H1 (cell line): ENCODE data around the gene MTFR1L. TPM values are rescaled to one million over a fixed set of nuclear protein-coding genes. Genes with fewer than 3 reads are reported as not detected.
A peak's percentile ranks its signal among the peaks of the same experiment; 100 is the strongest.

Source experiments
- BCL11A ChIP-seq, 2 experiments: IDR thresholded peaks; one replicate each; pipeline ENCODE4 v1.6.1; 2011; ENCODE audit warnings: low read depth in 2 of 2, low read length in 2 of 2, mild to moderate bottlenecking in 2 of 2
- CBX8 ChIP-seq: fragments of 300-800, 300-1000 bp; sonication (generic); IDR thresholded peaks from 2 replicates; pipeline ENCODE4 v1.7.1; 2016; ENCODE audit warnings: low read depth, low read length, borderline replicate concordance
- CEBPB ChIP-seq: IDR thresholded peaks from 2 replicates; pipeline ENCODE4 v1.6.1; 2012; ENCODE audit warnings: low read depth, low read length
- CHD1 ChIP-seq: IDR thresholded peaks from 2 replicates; pipeline ENCODE4 v1.6.1; 2012; ENCODE audit warnings: low read depth, low read length, improper control_type of control experiment
- CTCF ChIP-seq, 3 experiments: IDR thresholded peaks; 1 replicate in 2 of 3; 2 replicates in 1 of 3; pipeline versions ENCODE4 v1.5.1 to v1.6.1; 2011; ENCODE audit warnings: low read length in 3 of 3, mild to moderate bottlenecking in 3 of 3, inconsistent platforms in 2 of 3, low read depth in 1 of 3, moderate library complexity in 1 of 3; ENCODE audit not compliant: insufficient read depth in 1 of 3; ENCODE audit errors: control extremely low read depth in 1 of 3
- E2F6 ChIP-seq: IDR thresholded peaks from 2 replicates; pipeline ENCODE4 v1.6.1; 2012; ENCODE audit warnings: inconsistent platforms
- EZH2 ChIP-seq: fragments of 200-600 bp; sonication (generic); IDR thresholded peaks from 2 replicates; pipeline ENCODE4 v1.7.1; 2012; ENCODE audit warnings: low read depth, mild to moderate bottlenecking, moderate library complexity, low read length, inconsistent platforms; ENCODE audit not compliant: severe bottlenecking
- GTF2F1 ChIP-seq: IDR thresholded peaks from 2 replicates; pipeline ENCODE4 v1.6.1; 2012; ENCODE audit warnings: low read depth, low read length, improper control_type of control experiment, borderline replicate concordance
- HDAC2 ChIP-seq, 2 experiments: fragments of 300-600 bp in 1 of 2; sonication (generic) in 1 of 2; IDR thresholded peaks; 2 replicates each; pipeline ENCODE4 v1.6.1; 2011 to 2012; ENCODE audit warnings: low read depth in 2 of 2, low read length in 2 of 2, mild to moderate bottlenecking in 2 of 2, moderate library complexity in 2 of 2, borderline replicate concordance in 1 of 2, inconsistent platforms in 1 of 2
- JUND ChIP-seq: IDR thresholded peaks from 2 replicates; pipeline ENCODE4 v1.6.1; 2011; ENCODE audit warnings: mild to moderate bottlenecking, improper control_type of control experiment, low read length
- KDM5A ChIP-seq: fragments of 200-600 bp; IDR thresholded peaks from 2 replicates; pipeline ENCODE4 v1.7.1; 2012; ENCODE audit warnings: mild to moderate bottlenecking, low read length, inconsistent platforms, mixed read lengths
- PHF8 ChIP-seq: fragments of 200-600 bp; sonication (generic); conservative IDR thresholded peaks from 2 replicates; pipeline ENCODE4 v1.7.1; 2012; ENCODE audit warnings: low read depth, mild to moderate bottlenecking, inconsistent platforms, low read length, moderate library complexity
- POLR2AphosphoS5 ChIP-seq: IDR thresholded peaks from 2 replicates; pipeline ENCODE4 v1.6.1; 2011; ENCODE audit warnings: low read depth, low read length
- POU5F1 ChIP-seq: IDR thresholded peaks from 2 replicates; pipeline ENCODE4 v1.6.1; 2011; ENCODE audit warnings: low read depth, mild to moderate bottlenecking, low read length, moderate library complexity
- RAD21 ChIP-seq, 2 experiments: IDR thresholded peaks in 1 of 2; conservative IDR thresholded peaks in 1 of 2; 2 replicates each; pipeline ENCODE4 v1.6.1; 2011; ENCODE audit warnings: low read depth in 2 of 2, low read length in 2 of 2, improper control_type of control experiment in 1 of 2, inconsistent platforms in 1 of 2, mild to moderate bottlenecking in 1 of 2, moderate library complexity in 1 of 2
- SAP30 ChIP-seq: fragments of 300-600 bp; sonication (generic); IDR thresholded peaks from 2 replicates; pipeline ENCODE4 v1.7.1; 2012; ENCODE audit warnings: low read length, moderate library complexity, mild to moderate bottlenecking, inconsistent platforms; ENCODE audit not compliant: insufficient read depth, insufficient replicate concordance
- SIX5 ChIP-seq: IDR thresholded peaks from 2 replicates; pipeline ENCODE4 v1.6.1; 2011; ENCODE audit warnings: mild to moderate bottlenecking, low read depth, low read length
- SP1 ChIP-seq: IDR thresholded peaks from 2 replicates; pipeline ENCODE4 v1.6.1; 2011; ENCODE audit warnings: low read depth, low read length
- SP2 ChIP-seq: IDR thresholded peaks from 2 replicates; pipeline ENCODE4 v1.6.1; 2012; ENCODE audit warnings: mild to moderate bottlenecking, low read length, inconsistent platforms
- TAF1 ChIP-seq: IDR thresholded peaks from 2 replicates; pipeline ENCODE4 v1.6.1; 2011; ENCODE audit warnings: mild to moderate bottlenecking, low read depth, low read length
- ZNF274 ChIP-seq: IDR thresholded peaks from 2 replicates; pipeline ENCODE4 v1.7.0; 2012; ENCODE audit warnings: low read length, borderline replicate concordance; ENCODE audit errors: extremely low read depth
- polyA plus RNA-seq, 7 experiments: library from polyadenylated mRNA; depleted of rRNA in 3 of 7; stranded (reverse) in 5 of 7; unstranded in 2 of 7; fragments of >200 nt in 5 of 7; fragments of 200-250 nt in 2 of 7; gene quantifications; 1 replicate in 5 of 7; 2 replicates in 1 of 7; 4 replicates in 1 of 7; pipeline versions ENCODE4 v1.2.1 to v1.2.3, GENCODE V29; 2011 to 2013; ENCODE audit warnings: missing spikeins in 2 of 7, mixed read lengths in 2 of 7
- total RNA-seq: library from RNA; stranded (reverse); fragmentation: NEBNext Ultra II Directional; extraction: Animal tissue kit (Norgen Biotek cat#: 25700); gene quantifications from 2 replicates; pipeline ENCODE4 v1.2.1, GENCODE V29; 2021

Gene MTFR1L
- total and polyA plus RNA-seq, 2 of the 8 experiments (the other 6 are each of a cell fraction or from before 2014, with no cell fraction given): 20.8 to 23.1 TPM

- TF ChIP-seq SAP30: peak; percentile 71
- no peak for TF ChIP-seq CTCF (IDR thresholded peaks at IDR 0.05; ENCODE audit: control extremely low read depth in 1 of 3, insufficient read depth in 1 of 3, low read depth in 1 of 3, low read length in 3 of 3)
- TF ChIP-seq TAF1: no peak
- no peak for TF ChIP-seq RAD21 (IDR thresholded peaks at IDR 0.05 in 1 of 2, conservative IDR thresholded peaks at IDR 0.05 in 1 of 2; ENCODE audit: low read depth in 2 of 2, low read length in 2 of 2)
- TF ChIP-seq HDAC2 (IDR thresholded peaks at IDR 0.05; ENCODE audit: borderline replicate concordance in 1 of 2, low read depth in 2 of 2, low read length in 2 of 2): peak in 1 of 2 experiments; percentile 83; a peak in 2 of 4 replicates
- no peak for TF ChIP-seq KDM5A
- TF ChIP-seq PHF8: no peak; the same call in 1 of the 2 replicates
- no peak for TF ChIP-seq ZNF274
- no peak for TF ChIP-seq SP1
- TF ChIP-seq EZH2: no peak
- no peak for TF ChIP-seq SP2
- TF ChIP-seq CEBPB: no peak
- TF ChIP-seq POU5F1: no peak
- no peak for TF ChIP-seq JUND
- no peak for TF ChIP-seq BCL11A (IDR thresholded peaks at IDR 0.05; ENCODE audit: low read depth in 2 of 2, low read length in 2 of 2)
- TF ChIP-seq GTF2F1: no peak
- no peak for TF ChIP-seq E2F6
- TF ChIP-seq CBX8: no peak
- no peak for TF ChIP-seq SIX5
- no peak for TF ChIP-seq CHD1
- TF ChIP-seq POLR2AphosphoS5: no peak
Measured at GRCh38 chr1:25820247-25821111, 725 bp downstream of the MTFR1L start (continued).
